Measurements from ENCODE around the gene SMAD3. TPM values are rescaled to one million over a fixed set of nuclear protein-coding genes. Genes with fewer than 3 reads are reported as not detected.
A peak's percentile ranks its signal among the peaks of the same experiment; 100 is the strongest.

SMAD3 gene
- total and polyA plus RNA-seq, 4 donors = 4.0 to 12.2 (median 5.5) TPM

GRCh38 chr15:67047149-67047661, 18.2 kb upstream of the SMAD3 start:
- Histone ChIP-seq H3K36me3 (ENCODE audit: control insufficient read depth in 4 of 4, insufficient read depth in 3 of 4, low read depth in 1 of 4, low read length in 3 of 4) (no peaks in the 10 kb centered on the region), H3K4me1 (ENCODE audit: control insufficient read depth in 4 of 4, insufficient read depth in 4 of 4, low read length in 3 of 4) (peaks cover 15 to 74% (median 46%) of the 10 kb centered on the region in 4 donors), H3K27ac (ENCODE audit: low read depth in 1 of 2, low read length in 2 of 2) (peak overlapping the region in 1 of 2 donors; percentile 95), H3K27me3 (ENCODE audit: control insufficient read depth in 4 of 4, insufficient read depth in 4 of 4, low read length in 3 of 4) (no peaks in the 10 kb centered on the region), H3K4me3 (ENCODE audit: low read depth in 1 of 3, low read length in 3 of 3) (no peak overlapping the region), H3K9ac (ENCODE audit: low read depth in 1 of 2, low read length in 2 of 2) (no peak overlapping the region), H3K9me3 (ENCODE audit: control insufficient read depth in 4 of 4, low read length in 3 of 4) (no peaks in the 10 kb centered on the region)
- no peak for DNase-seq (ENCODE audit: low spot score)
- 70% methylated on average over 1 of the region's 1 CpG for WGBS
- TF ChIP-seq RAD21 (IDR thresholded peaks at IDR 0.05) = no peak
- TF ChIP-seq RXRA (IDR thresholded peaks at IDR 0.05) = no peak
- TF ChIP-seq JUND (IDR thresholded peaks at IDR 0.05) = no peak
- TF ChIP-seq, protein P1, sequence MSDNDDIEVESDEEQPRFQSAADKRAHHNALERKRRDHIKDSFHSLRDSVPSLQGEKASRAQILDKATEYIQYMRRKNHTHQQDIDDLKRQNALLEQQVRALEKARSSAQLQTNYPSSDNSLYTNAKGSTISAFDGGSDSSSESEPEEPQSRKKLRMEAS (IDR thresholded peaks at IDR 0.05) = no peak
- TF ChIP-seq HNF4A (conservative IDR thresholded peaks at IDR 0.05) = no peak
- no peak for TF ChIP-seq FOXA2 (IDR thresholded peaks at IDR 0.05)
- TF ChIP-seq EGR1 (IDR thresholded peaks at IDR 0.05; ENCODE audit: low read depth in 2 of 2) = no peak
- TF ChIP-seq TAF1 (conservative IDR thresholded peaks at IDR 0.05) = no peak
- TF ChIP-seq, protein P2, sequence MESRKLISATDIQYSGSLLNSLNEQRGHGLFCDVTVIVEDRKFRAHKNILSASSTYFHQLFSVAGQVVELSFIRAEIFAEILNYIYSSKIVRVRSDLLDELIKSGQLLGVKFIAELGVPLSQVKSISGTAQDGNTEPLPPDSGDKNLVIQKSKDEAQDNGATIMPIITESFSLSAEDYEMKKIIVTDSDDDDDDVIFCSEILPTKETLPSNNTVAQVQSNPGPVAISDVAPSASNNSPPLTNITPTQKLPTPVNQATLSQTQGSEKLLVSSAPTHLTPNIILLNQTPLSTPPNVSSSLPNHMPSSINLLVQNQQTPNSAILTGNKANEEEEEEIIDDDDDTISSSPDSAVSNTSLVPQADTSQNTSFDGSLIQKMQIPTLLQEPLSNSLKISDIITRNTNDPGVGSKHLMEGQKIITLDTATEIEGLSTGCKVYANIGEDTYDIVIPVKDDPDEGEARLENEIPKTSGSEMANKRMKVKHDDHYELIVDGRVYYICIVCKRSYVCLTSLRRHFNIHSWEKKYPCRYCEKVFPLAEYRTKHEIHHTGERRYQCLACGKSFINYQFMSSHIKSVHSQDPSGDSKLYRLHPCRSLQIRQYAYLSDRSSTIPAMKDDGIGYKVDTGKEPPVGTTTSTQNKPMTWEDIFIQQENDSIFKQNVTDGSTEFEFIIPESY (IDR thresholded peaks at IDR 0.05) = no peak
- no peak for TF ChIP-seq SP1 (IDR thresholded peaks at IDR 0.05)
- TF ChIP-seq REST (IDR thresholded peaks at IDR 0.05) = no peak
- no peak for TF ChIP-seq FOXA1 (IDR thresholded peaks at IDR 0.05)
- no peak for TF ChIP-seq YY1 (IDR thresholded peaks at IDR 0.05)
- no peak for TF ChIP-seq NR2F2 (IDR thresholded peaks at IDR 0.05)
- TF ChIP-seq HNF4G (IDR thresholded peaks at IDR 0.05) = no peak

GRCh38 chr15:67048281-67049279, 16.8 kb upstream of the SMAD3 start:
- 37% methylated on average over 9 of the region's 9 CpGs for WGBS
- H3K27ac ChIP-seq (ENCODE audit: low read depth in 1 of 2, low read length in 2 of 2) = peak overlapping the region; percentile 95 to 96
- TF ChIP-seq HNF4G (IDR thresholded peaks at IDR 0.05) (peak; percentile 87), EGR1 (IDR thresholded peaks at IDR 0.05; ENCODE audit: low read depth in 2 of 2) (peak; percentile 37 to 78), SP1 (IDR thresholded peaks at IDR 0.05) (peak; percentile 86), NR2F2 (IDR thresholded peaks at IDR 0.05) (no peak), FOXA1 (IDR thresholded peaks at IDR 0.05) (peak; percentile 33), CTCF (IDR thresholded peaks at IDR 0.05; ENCODE audit: low read depth, low read length, missing input control) (no peak), JUND (IDR thresholded peaks at IDR 0.05) (peak; percentile 83 to 92), FOXA2 (IDR thresholded peaks at IDR 0.05) (peak; percentile 46), RAD21 (IDR thresholded peaks at IDR 0.05) (peak; percentile 12 to 48), RXRA (IDR thresholded peaks at IDR 0.05) (peak; percentile 62 to 75), TAF1 (conservative IDR thresholded peaks at IDR 0.05) (peak; percentile 80), GABPA (IDR thresholded peaks at IDR 0.05 in 1 of 2, conservative IDR thresholded peaks at IDR 0.05 in 1 of 2) (peak in 1 of 2 donors; percentile 9)
- TF ChIP-seq, protein P3, sequence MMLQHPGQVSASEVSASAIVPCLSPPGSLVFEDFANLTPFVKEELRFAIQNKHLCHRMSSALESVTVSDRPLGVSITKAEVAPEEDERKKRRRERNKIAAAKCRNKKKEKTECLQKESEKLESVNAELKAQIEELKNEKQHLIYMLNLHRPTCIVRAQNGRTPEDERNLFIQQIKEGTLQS (IDR thresholded peaks at IDR 0.05) = peak; percentile 74

More at GRCh38 chr15:67048281-67049279, 16.8 kb upstream of the SMAD3 start:
- Histone ChIP-seq H3K27me3 (ENCODE audit: control insufficient read depth in 4 of 4, insufficient read depth in 4 of 4, low read length in 3 of 4) (no peaks in the 10 kb centered on the region), H3K4me3 (ENCODE audit: low read depth in 1 of 3, low read length in 3 of 3) (peak overlapping the region in 1 of 3 donors; percentile 7), H3K4me1 (ENCODE audit: control insufficient read depth in 4 of 4, insufficient read depth in 4 of 4, low read length in 3 of 4) (peaks cover 17 to 71% (median 46%) of the 10 kb centered on the region in 4 donors), H3K9ac (ENCODE audit: low read depth in 1 of 2, low read length in 2 of 2) (peak overlapping the region; percentile 77 to 93), H3K36me3 (ENCODE audit: control insufficient read depth in 4 of 4, insufficient read depth in 3 of 4, low read depth in 1 of 4, low read length in 3 of 4) (no peaks in the 10 kb centered on the region), H3K9me3 (ENCODE audit: control insufficient read depth in 4 of 4, low read length in 3 of 4) (no peaks in the 10 kb centered on the region)
- peak; percentile 75 for DNase-seq (ENCODE audit: low spot score)

Measured in liver (tissue), 9 donors.